ENCODE results near the gene TBCK.

TBCK gene

DNA sequence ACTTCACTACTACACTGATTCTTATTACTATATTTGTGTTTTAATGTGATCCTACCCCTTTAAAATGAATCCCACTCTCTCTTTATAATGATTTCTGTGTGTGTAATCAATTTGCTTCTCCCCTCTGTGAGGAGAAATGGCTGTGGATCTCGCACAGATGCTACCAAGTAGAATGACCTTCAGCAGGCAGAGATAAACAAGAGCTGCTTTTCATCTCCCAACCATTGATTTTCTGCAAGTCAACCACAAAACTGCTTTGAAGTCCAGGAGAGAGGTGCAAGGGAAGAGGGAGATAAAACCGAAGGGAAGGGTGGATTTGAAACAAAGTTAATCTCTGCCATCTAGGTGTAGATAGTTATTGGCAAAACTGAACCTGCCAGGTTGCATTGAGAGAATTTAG lies 279.2 kb downstream of the TBCK start:
- H3K14ac ChIP-seq (ENCODE audit: low read length), result no peak overlapping the region
- DNase-seq (ENCODE audit: low spot score), result no peak
- WGBS, 2 donors (ENCODE audit: extremely low coverage in 2 of 2, insufficient read length in 2 of 2, insufficient replicate concordance in 1 of 2), result no CpG with 5 or more reads among the region's 2 CpGs
- peaks cover 0 to 1% of the 10 kb centered on the region in 2 donors for H3K9me3 ChIP-seq (replicated peaks in 1 of 2; ENCODE audit: control insufficient read depth in 2 of 2, insufficient read depth in 1 of 2, low read depth in 1 of 2, low read length in 2 of 2)
- no peak overlapping the region for H3K23ac ChIP-seq (ENCODE audit: low read depth, low read length, poor library complexity)
- no peak overlapping the region for H4K8ac ChIP-seq (ENCODE audit: low read depth, low read length)
- no peak overlapping the region for H3K27ac ChIP-seq (replicated peaks; ENCODE audit: low read length)
- H3K36me3 ChIP-seq (replicated peaks in 1 of 2; ENCODE audit: control insufficient read depth in 2 of 2, insufficient read depth in 2 of 2, low read length in 2 of 2), result no peaks in the 10 kb centered on the region
- no peak overlapping the region for H2BK5ac ChIP-seq (ENCODE audit: low read length)
- no peak overlapping the region for H3K18ac ChIP-seq (ENCODE audit: low read length)
- H2BK120ac ChIP-seq (ENCODE audit: low read depth, low read length), result no peak overlapping the region
- H2BK15ac ChIP-seq (ENCODE audit: low read length), result no peak overlapping the region
- H3K27me3 ChIP-seq (ENCODE audit: control insufficient read depth in 3 of 3, insufficient read depth in 3 of 3, low read depth in 1 of 3, low read length in 3 of 3), result no peaks in the 10 kb centered on the region
- H3K79me1 ChIP-seq (ENCODE audit: low read depth, low read length), result no peaks in the 10 kb centered on the region
- no peak overlapping the region for H3K4me3 ChIP-seq (ENCODE audit: low read length in 2 of 2)
- no peak overlapping the region for H3K4ac ChIP-seq (ENCODE audit: low read length)
- no peak overlapping the region for H4K91ac ChIP-seq (ENCODE audit: low read depth, low read length, poor library complexity)
- no peak overlapping the region for H3K4me2 ChIP-seq (ENCODE audit: insufficient read depth, low read length, poor library complexity, severe bottlenecking)
- no peak overlapping the region for H2AK5ac ChIP-seq (ENCODE audit: low read depth, low read length)
- no peak overlapping the region for H2AFZ ChIP-seq (ENCODE audit: low read length)
- no peak overlapping the region for H3K9ac ChIP-seq (ENCODE audit: low read depth, low read length, poor library complexity)
- no peaks in the 10 kb centered on the region for H3K4me1 ChIP-seq (ENCODE audit: control insufficient read depth in 2 of 2, insufficient read depth in 1 of 2, low read depth in 1 of 2, low read length in 2 of 2)
- no peak overlapping the region for H2BK12ac ChIP-seq (ENCODE audit: low read length)

- no peak overlapping the region for H4K91ac ChIP-seq (ENCODE audit: low read depth, low read length, poor library complexity)
- H3K27ac ChIP-seq (replicated peaks; ENCODE audit: low read length), result no peak overlapping the region
- no peaks in the 10 kb centered on the region for H3K36me3 ChIP-seq (replicated peaks in 1 of 2; ENCODE audit: control insufficient read depth in 2 of 2, insufficient read depth in 2 of 2, low read length in 2 of 2)
- H3K9ac ChIP-seq (ENCODE audit: low read depth, low read length, poor library complexity), result no peak overlapping the region
- H3K4me1 ChIP-seq (ENCODE audit: control insufficient read depth in 2 of 2, insufficient read depth in 1 of 2, low read depth in 1 of 2, low read length in 2 of 2), result no peaks in the 10 kb centered on the region
- H3K4me3 ChIP-seq (ENCODE audit: low read length in 2 of 2), result no peak overlapping the region
- no peak overlapping the region for H2AK5ac ChIP-seq (ENCODE audit: low read depth, low read length)
- H3K4me2 ChIP-seq (ENCODE audit: insufficient read depth, low read length, poor library complexity, severe bottlenecking), result no peak overlapping the region
- H2BK120ac ChIP-seq (ENCODE audit: low read depth, low read length), result no peak overlapping the region
- H3K27me3 ChIP-seq (ENCODE audit: control insufficient read depth in 3 of 3, insufficient read depth in 3 of 3, low read depth in 1 of 3, low read length in 3 of 3), result no peaks in the 10 kb centered on the region
- H3K79me1 ChIP-seq (ENCODE audit: low read depth, low read length), result no peaks in the 10 kb centered on the region
- no peak overlapping the region for H3K23ac ChIP-seq (ENCODE audit: low read depth, low read length, poor library complexity)
- H2AFZ ChIP-seq (ENCODE audit: low read length), result no peak overlapping the region
- WGBS, 2 donors (ENCODE audit: extremely low coverage in 2 of 2, insufficient read length in 2 of 2, insufficient replicate concordance in 1 of 2), result no CpG with 5 or more reads among the region's 3 CpGs
- H4K8ac ChIP-seq (ENCODE audit: low read depth, low read length), result no peak overlapping the region
- H3K9me3 ChIP-seq (replicated peaks in 1 of 2; ENCODE audit: control insufficient read depth in 2 of 2, insufficient read depth in 1 of 2, low read depth in 1 of 2, low read length in 2 of 2), result peaks cover 0 to 1% of the 10 kb centered on the region in 2 donors
- H3K14ac ChIP-seq (ENCODE audit: low read length), result no peak overlapping the region
- no peak overlapping the region for H2BK12ac ChIP-seq (ENCODE audit: low read length)
- H3K4ac ChIP-seq (ENCODE audit: low read length), result no peak overlapping the region
- no peak overlapping the region for H3K18ac ChIP-seq (ENCODE audit: low read length)
- H2BK5ac ChIP-seq (ENCODE audit: low read length), result no peak overlapping the region
- no peak for DNase-seq (ENCODE audit: low spot score)
- no peak overlapping the region for H2BK15ac ChIP-seq (ENCODE audit: low read length)
Measured at GRCh38 chr4:106036334-106036733, 279.7 kb downstream of the TBCK start.

DNA sequence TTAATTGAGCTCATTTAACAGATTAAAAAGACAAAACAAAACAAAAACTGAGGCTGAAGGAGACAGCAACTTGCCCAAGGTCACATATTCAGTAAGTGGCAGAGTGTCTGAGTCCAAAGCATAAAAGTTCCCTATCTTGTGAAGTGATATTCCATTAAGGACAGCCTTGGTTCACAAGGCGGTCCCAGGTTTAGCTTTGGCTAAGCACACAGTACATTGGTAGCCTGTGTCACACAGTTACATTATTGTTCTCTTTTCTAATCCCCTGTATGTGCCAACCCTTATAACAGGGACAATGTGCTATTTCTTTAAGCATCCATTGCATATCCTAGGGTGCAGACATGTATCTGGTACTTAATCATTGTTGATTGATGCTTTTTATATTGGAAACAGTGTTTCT lies 280.8 kb downstream of the TBCK start:
- Histone ChIP-seq H3K79me1 (ENCODE audit: low read depth, low read length) (no peaks in the 10 kb centered on the region), H3K14ac (ENCODE audit: low read length) (no peak overlapping the region), H3K18ac (ENCODE audit: low read length) (no peak overlapping the region), H3K9me3 (replicated peaks in 1 of 2; ENCODE audit: control insufficient read depth in 2 of 2, insufficient read depth in 1 of 2, low read depth in 1 of 2, low read length in 2 of 2) (peaks cover 0 to 1% of the 10 kb centered on the region in 2 donors), H2AFZ (ENCODE audit: low read length) (no peak overlapping the region), H2BK15ac (ENCODE audit: low read length) (no peak overlapping the region), H2BK12ac (ENCODE audit: low read length) (no peak overlapping the region), H4K91ac (ENCODE audit: low read depth, low read length, poor library complexity) (no peak overlapping the region), H3K9ac (ENCODE audit: low read depth, low read length, poor library complexity) (no peak overlapping the region), H3K4me1 (ENCODE audit: control insufficient read depth in 2 of 2, insufficient read depth in 1 of 2, low read depth in 1 of 2, low read length in 2 of 2) (no peaks in the 10 kb centered on the region), H3K23ac (ENCODE audit: low read depth, low read length, poor library complexity) (no peak overlapping the region), H3K4me3 (ENCODE audit: low read length in 2 of 2) (no peak overlapping the region), H2AK5ac (ENCODE audit: low read depth, low read length) (no peak overlapping the region), H3K27me3 (ENCODE audit: control insufficient read depth in 3 of 3, insufficient read depth in 3 of 3, low read depth in 1 of 3, low read length in 3 of 3) (no peaks in the 10 kb centered on the region), H3K36me3 (replicated peaks in 1 of 2; ENCODE audit: control insufficient read depth in 2 of 2, insufficient read depth in 2 of 2, low read length in 2 of 2) (no peaks in the 10 kb centered on the region), H2BK5ac (ENCODE audit: low read length) (no peak overlapping the region), H3K27ac (replicated peaks; ENCODE audit: low read length) (no peak overlapping the region), H3K4me2 (ENCODE audit: insufficient read depth, low read length, poor library complexity, severe bottlenecking) (no peak overlapping the region), H3K4ac (ENCODE audit: low read length) (no peak overlapping the region), H2BK120ac (ENCODE audit: low read depth, low read length) (no peak overlapping the region), H4K8ac (ENCODE audit: low read depth, low read length) (no peak overlapping the region)
- DNase-seq (ENCODE audit: low spot score), result no peak
- WGBS, 2 donors (ENCODE audit: extremely low coverage in 2 of 2, insufficient read length in 2 of 2, insufficient replicate concordance in 1 of 2), result no CpG with 5 or more reads among the region's 1 CpG

DNA sequence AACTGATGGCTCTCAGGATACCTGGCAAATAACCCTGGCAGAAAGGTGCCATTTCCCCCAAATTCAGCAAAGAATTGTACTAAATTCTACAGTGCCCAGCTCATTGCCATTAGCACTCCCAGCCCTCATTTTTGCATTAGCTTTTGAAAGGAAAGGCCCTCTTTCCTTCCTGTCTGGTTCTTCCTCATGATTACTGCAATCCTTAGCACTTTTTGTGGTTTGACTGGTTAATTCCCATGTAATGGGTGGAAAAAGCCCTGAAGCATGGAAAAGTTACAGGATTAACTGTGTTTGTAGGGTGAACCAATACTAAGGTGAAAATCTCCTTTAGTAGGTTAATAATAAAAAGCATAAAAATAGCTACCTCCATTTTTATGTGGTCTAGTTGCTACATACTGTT lies 281.3 kb downstream of the TBCK start:
- Histone ChIP-seq H3K27ac (replicated peaks; ENCODE audit: low read length) (no peak overlapping the region), H3K18ac (ENCODE audit: low read length) (no peak overlapping the region), H3K4me2 (ENCODE audit: insufficient read depth, low read length, poor library complexity, severe bottlenecking) (no peak overlapping the region), H4K8ac (ENCODE audit: low read depth, low read length) (no peak overlapping the region), H2AK5ac (ENCODE audit: low read depth, low read length) (no peak overlapping the region), H3K27me3 (ENCODE audit: control insufficient read depth in 3 of 3, insufficient read depth in 3 of 3, low read depth in 1 of 3, low read length in 3 of 3) (no peaks in the 10 kb centered on the region), H3K14ac (ENCODE audit: low read length) (no peak overlapping the region), H2BK5ac (ENCODE audit: low read length) (no peak overlapping the region), H3K36me3 (replicated peaks in 1 of 2; ENCODE audit: control insufficient read depth in 2 of 2, insufficient read depth in 2 of 2, low read length in 2 of 2) (no peaks in the 10 kb centered on the region), H2BK12ac (ENCODE audit: low read length) (no peak overlapping the region), H4K91ac (ENCODE audit: low read depth, low read length, poor library complexity) (no peak overlapping the region), H3K4me1 (ENCODE audit: control insufficient read depth in 2 of 2, insufficient read depth in 1 of 2, low read depth in 1 of 2, low read length in 2 of 2) (no peaks in the 10 kb centered on the region), H3K9me3 (replicated peaks in 1 of 2; ENCODE audit: control insufficient read depth in 2 of 2, insufficient read depth in 1 of 2, low read depth in 1 of 2, low read length in 2 of 2) (peaks cover 0 to 1% of the 10 kb centered on the region in 2 donors), H3K23ac (ENCODE audit: low read depth, low read length, poor library complexity) (no peak overlapping the region), H3K4ac (ENCODE audit: low read length) (no peak overlapping the region), H2BK15ac (ENCODE audit: low read length) (no peak overlapping the region), H2AFZ (ENCODE audit: low read length) (no peak overlapping the region), H3K79me1 (ENCODE audit: low read depth, low read length) (no peaks in the 10 kb centered on the region), H3K9ac (ENCODE audit: low read depth, low read length, poor library complexity) (no peak overlapping the region), H2BK120ac (ENCODE audit: low read depth, low read length) (no peak overlapping the region), H3K4me3 (ENCODE audit: low read length in 2 of 2) (no peak overlapping the region)
- DNase-seq (ENCODE audit: low spot score), result no peak

All from neuronal stem cell (in vitro differentiated cells).